Kidney (tissue), 14 donors: ENCODE data around the gene PIH1D1. TPM values are rescaled to one million over a fixed set of nuclear protein-coding genes. Genes with fewer than 3 reads are reported as not detected.
A peak's percentile ranks its signal among the peaks of the same experiment; 100 is the strongest.

Experiments
- DNase-seq, 5 donors: peaks; one replicate each; pipeline ENCODE4 v3.0.0-alpha.2; 2013 to 2020
- FAIRE-seq: peaks from 2 replicates; lab custom pipeline; 2012; peaks lifted over from hg19 to GRCh38; lab: Jason Lieb, UNC
- H3K27ac ChIP-seq, 2 donors: one replicate each; pipeline ENCODE4 v1.7.0; 2013; ENCODE audit warnings: low read depth in 2 of 2, low read length in 2 of 2, inconsistent platforms in 1 of 2
- H3K27me3 ChIP-seq: one replicate; pipeline ENCODE4 v1.7.1; 2013; ENCODE audit warnings: low read length, inconsistent platforms; ENCODE audit not compliant: control insufficient read depth, insufficient read depth
- H3K36me3 ChIP-seq, 3 donors: one replicate each; pipeline versions ENCODE4 v1.7.0 to v1.7.1; 2013; ENCODE audit warnings: low read length in 3 of 3, control low read depth in 1 of 3, inconsistent platforms in 1 of 3; ENCODE audit not compliant: insufficient read depth in 3 of 3, control insufficient read depth in 2 of 3
- H3K4me1 ChIP-seq, 3 donors: one replicate each; pipeline versions ENCODE4 v1.7.0 to v1.7.1; 2013; ENCODE audit warnings: low read length in 3 of 3, inconsistent platforms in 1 of 3, low read depth in 1 of 3; ENCODE audit not compliant: control insufficient read depth in 2 of 3, insufficient read depth in 2 of 3
- H3K4me3 ChIP-seq, 3 donors: one replicate each; pipeline versions ENCODE4 v1.7.0 to v1.8.1; 2013; ENCODE audit warnings: low read length in 3 of 3, control low read depth in 1 of 3, inconsistent platforms in 1 of 3
- H3K9ac ChIP-seq, 3 donors: one replicate each; pipeline versions ENCODE4 v1.7.0 to v1.7.1; 2013; ENCODE audit warnings: low read length in 3 of 3, control low read depth in 1 of 3, inconsistent platforms in 1 of 3
- H3K9me3 ChIP-seq, 3 donors: one replicate each; pipeline versions ENCODE4 v1.7.0 to v1.7.1; 2013; ENCODE audit warnings: low read length in 3 of 3, control low read depth in 1 of 3, inconsistent platforms in 1 of 3; ENCODE audit not compliant: control insufficient read depth in 2 of 3, insufficient read depth in 1 of 3
- intact Hi-C: fragments of 100-400 bp; cut with DNase I; formaldehyde crosslinking; loops from one replicate; pipeline ENCODE4 v1.11.1; 2022
- polyA plus RNA-seq: library from polyadenylated mRNA; stranded (reverse); fragments of 350-450 nt; fragmentation: Illumina TruSeq; extraction: RNeasy Lipid Tissue Mini Kit (QIAGEN cat#74804); gene quantifications from one replicate; pipeline ENCODE4 v1.2.3, GENCODE V29; 2014; ENCODE audit warnings: low read depth, low replicate concordance; ENCODE audit not compliant: insufficient read depth
- total RNA-seq: library from RNA; stranded (reverse); fragmentation: NEBNext Ultra II Directional; extraction: Animal tissue kit (Norgen Biotek cat#: 25700); gene quantifications from one replicate; pipeline ENCODE4 v1.2.1, GENCODE V29; 2021
- TF ChIP-seq, protein P1 (sequence below): IDR thresholded peaks from 3 replicates; pipeline ENCODE4 v1.5.1; 2012; ENCODE audit warnings: mild to moderate bottlenecking, moderate library complexity, borderline replicate concordance; ENCODE audit not compliant: insufficient read depth; ENCODE audit errors: extremely low read depth
- donor health status: control.
- donor health status: control.
- donor health status: control.
- donor health status: control.
- donor health status: control.
- donor health status: DM: yes; HTN: yes; CAD: no.
- donor health status: Normal renal cell carcinoma (clear cell type).

Gene PIH1D1
- total and polyA plus RNA-seq, 2 donors from 2014 or later, result 74.0 to 97.2 TPM

DNA sequence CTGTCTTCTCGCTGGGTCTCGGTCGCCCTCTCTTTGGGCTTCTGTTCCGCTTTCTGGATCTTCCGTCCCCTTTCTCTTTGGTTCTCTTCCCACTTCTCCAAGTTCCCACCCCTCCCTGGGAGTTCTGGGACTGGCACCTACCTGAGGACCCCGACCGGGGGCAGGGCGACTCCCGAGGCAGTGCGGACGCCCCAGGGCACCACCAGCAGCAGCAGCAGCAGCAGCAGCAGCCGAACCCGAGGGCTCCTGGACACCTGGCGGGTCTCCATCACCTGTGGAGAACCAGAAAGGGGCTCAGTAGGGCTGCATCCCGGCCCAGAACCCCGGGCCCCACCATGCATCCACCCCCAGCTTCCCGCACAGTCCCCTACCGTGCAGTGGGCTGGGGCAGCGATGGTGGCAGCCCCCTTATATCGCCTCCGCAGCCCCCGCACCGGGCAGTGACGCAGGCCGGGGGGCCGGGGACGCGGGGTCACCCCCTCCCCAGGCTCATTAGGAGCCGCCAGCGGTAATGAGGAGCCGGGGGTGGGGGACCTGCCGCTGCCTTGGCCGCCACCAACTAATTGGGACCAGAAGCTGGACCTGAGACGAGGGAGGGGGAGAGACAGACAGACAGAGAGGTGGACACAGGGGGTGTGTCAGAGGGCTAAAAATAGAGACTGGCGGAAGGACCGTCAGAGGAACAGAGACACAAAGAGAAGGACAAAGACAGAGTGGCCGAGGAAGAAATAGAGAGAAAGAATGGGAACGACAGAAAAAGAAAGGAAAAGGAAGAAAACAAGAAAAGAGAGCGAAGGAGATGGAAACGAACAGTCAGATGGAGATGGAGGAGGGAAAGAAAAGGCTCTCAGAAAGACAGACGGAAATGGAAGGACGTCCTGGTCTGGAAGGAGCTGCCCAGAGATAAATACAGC lies 28.3 kb downstream of the PIH1D1 start, which contains the start of gene PTH2:
Gene PTH2, minus strand, starts transcription at position 371 of the 914 bp plus-strand sequence. Its CDS starts 102 bp downstream, at position 269.
- DNase-seq (no peak), FAIRE-seq (no peak)
- peaks cover 0 to 5% (median 0%) of the 10 kb centered on the region in 3 donors for H3K4me1 ChIP-seq
- no peak within 1 kb of the TSS for H3K27ac ChIP-seq
- no peaks in the 10 kb centered on the region for H3K36me3 ChIP-seq
- intact Hi-C loops, result no loop called here
- TF ChIP-seq, protein P1, sequence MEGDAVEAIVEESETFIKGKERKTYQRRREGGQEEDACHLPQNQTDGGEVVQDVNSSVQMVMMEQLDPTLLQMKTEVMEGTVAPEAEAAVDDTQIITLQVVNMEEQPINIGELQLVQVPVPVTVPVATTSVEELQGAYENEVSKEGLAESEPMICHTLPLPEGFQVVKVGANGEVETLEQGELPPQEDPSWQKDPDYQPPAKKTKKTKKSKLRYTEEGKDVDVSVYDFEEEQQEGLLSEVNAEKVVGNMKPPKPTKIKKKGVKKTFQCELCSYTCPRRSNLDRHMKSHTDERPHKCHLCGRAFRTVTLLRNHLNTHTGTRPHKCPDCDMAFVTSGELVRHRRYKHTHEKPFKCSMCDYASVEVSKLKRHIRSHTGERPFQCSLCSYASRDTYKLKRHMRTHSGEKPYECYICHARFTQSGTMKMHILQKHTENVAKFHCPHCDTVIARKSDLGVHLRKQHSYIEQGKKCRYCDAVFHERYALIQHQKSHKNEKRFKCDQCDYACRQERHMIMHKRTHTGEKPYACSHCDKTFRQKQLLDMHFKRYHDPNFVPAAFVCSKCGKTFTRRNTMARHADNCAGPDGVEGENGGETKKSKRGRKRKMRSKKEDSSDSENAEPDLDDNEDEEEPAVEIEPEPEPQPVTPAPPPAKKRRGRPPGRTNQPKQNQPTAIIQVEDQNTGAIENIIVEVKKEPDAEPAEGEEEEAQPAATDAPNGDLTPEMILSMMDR, result no peak
- H3K9me3 ChIP-seq, result no peaks in the 10 kb centered on the region
- peaks cover 64% of the 10 kb centered on the region for H3K27me3 ChIP-seq
- no peak within 1 kb of the TSS for H3K4me3 ChIP-seq
- no peak within 1 kb of the TSS for H3K9ac ChIP-seq

DNA sequence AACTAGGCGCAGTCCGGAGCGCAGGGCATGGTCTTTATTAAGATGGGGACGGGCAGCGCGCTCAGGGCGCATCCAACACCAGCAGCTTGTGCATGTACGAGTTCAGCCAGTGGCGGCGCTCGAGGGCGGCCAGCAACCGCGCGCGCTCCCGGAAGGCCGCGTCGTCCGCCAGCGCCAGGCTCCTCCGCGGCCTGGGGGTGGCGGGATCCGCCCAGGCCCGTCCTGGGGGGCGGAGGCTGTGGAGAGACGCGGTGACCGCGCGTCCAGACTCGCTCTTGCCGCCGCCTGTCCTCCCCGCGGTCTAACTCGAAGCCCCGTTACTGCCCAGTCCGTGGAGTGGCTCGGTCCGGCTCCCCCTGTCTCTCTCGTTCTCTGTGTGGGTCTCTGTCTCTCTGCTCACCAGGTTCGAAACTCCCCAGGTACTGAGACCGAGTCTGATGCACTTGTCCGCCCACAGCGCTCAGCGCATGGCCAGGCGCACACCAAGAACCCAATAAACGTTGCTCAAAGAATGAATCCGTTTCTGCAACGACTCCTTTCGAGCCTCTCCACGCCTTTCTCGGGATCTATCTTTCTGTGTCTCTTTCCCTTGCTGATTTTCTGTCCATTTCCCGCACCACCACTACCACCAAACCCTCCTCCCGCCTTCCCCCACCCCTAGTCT lies 29.1 kb downstream of the PIH1D1 start:
- no peaks in the 10 kb centered on the region for H3K9me3 ChIP-seq
- peaks cover 0 to 5% (median 0%) of the 10 kb centered on the region in 3 donors for H3K4me1 ChIP-seq
- FAIRE-seq (no peak), DNase-seq (peak in 1 of 5 donors; percentile 62)
- no peak overlapping the region for H3K9ac ChIP-seq
- H3K27ac ChIP-seq, result no peak overlapping the region
- TF ChIP-seq, protein P1, result no peak
- intact Hi-C loops, result no loop called here
- no peaks in the 10 kb centered on the region for H3K36me3 ChIP-seq
- H3K4me3 ChIP-seq, result no peak overlapping the region
- peaks cover 59% of the 10 kb centered on the region for H3K27me3 ChIP-seq

DNA sequence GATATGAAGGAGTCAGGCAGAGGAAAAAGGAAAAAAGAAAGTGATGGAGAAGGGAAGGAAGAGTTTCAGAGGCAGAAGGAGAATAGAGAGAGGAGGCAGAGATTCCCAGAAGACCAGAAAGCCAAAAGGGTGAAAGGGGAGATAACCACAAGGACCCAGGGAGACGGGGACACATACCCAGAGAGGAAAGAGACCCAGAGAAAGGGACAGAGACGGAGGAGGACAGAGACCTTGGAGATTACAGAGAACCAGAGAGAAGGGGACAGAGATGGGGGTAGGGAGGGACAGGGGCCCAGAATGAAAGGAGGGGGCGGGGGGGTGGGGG lies 29.8 kb downstream of the PIH1D1 start:
- TF ChIP-seq, protein P1, result no peak
- FAIRE-seq, result no peak
- Histone ChIP-seq H3K4me3 (no peak overlapping the region), H3K9ac (no peak overlapping the region), H3K36me3 (no peaks in the 10 kb centered on the region), H3K27ac (no peak overlapping the region), H3K9me3 (no peaks in the 10 kb centered on the region), H3K27me3 (peaks cover 56% of the 10 kb centered on the region), H3K4me1 (peaks cover 0 to 5% (median 0%) of the 10 kb centered on the region in 3 donors)
- intact Hi-C loops, result no loop called here
- no peak for DNase-seq
